HL-60 (cell line): ENCODE data around the gene TRIM7.

Experiments used
- GABPA ChIP-seq: IDR thresholded peaks from 2 replicates; pipeline ENCODE4 v1.6.1; 2012; ENCODE audit warnings: low read depth
- POLR2AphosphoS5 ChIP-seq: IDR thresholded peaks from 2 replicates; pipeline ENCODE4 v1.6.1; 2012; ENCODE audit warnings: low read depth
- SPI1 ChIP-seq: IDR thresholded peaks from 2 replicates; pipeline ENCODE4 v1.6.1; 2012; ENCODE audit warnings: low read depth, mild to moderate bottlenecking, borderline replicate concordance
- TF ChIP-seq, protein P1 (sequence below): IDR thresholded peaks from one replicate; pipeline ENCODE4 v1.5.1; 2011; ENCODE audit warnings: low read length, control low read depth, inconsistent platforms; ENCODE audit not compliant: insufficient read depth
- TF ChIP-seq, protein P2 (sequence below): IDR thresholded peaks from 2 replicates; pipeline ENCODE4 v1.6.1; 2012; ENCODE audit warnings: low read depth; ENCODE audit not compliant: insufficient replicate concordance

DNA sequence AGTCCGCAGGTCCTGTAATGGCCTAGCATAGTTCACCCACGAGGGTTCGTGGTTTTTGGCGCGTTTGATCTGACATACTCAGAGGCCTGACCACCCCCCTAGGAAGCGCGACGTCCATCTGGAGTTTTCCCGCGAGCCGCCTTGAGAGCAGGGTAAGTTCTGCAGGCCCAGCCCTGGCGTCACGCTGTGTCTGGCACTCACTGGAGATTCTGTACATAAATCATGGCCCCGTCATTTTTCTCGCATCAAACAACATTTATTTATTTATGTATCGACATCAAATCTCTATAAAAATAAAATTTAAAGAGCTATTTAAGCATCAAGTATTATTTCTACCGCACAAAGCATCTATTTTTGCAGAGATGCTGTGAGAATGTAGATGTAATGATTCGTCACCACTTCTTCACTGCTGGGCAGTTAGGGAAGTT is 17.6 kb upstream of the TRIM7 start:
- TF ChIP-seq, protein P1, sequence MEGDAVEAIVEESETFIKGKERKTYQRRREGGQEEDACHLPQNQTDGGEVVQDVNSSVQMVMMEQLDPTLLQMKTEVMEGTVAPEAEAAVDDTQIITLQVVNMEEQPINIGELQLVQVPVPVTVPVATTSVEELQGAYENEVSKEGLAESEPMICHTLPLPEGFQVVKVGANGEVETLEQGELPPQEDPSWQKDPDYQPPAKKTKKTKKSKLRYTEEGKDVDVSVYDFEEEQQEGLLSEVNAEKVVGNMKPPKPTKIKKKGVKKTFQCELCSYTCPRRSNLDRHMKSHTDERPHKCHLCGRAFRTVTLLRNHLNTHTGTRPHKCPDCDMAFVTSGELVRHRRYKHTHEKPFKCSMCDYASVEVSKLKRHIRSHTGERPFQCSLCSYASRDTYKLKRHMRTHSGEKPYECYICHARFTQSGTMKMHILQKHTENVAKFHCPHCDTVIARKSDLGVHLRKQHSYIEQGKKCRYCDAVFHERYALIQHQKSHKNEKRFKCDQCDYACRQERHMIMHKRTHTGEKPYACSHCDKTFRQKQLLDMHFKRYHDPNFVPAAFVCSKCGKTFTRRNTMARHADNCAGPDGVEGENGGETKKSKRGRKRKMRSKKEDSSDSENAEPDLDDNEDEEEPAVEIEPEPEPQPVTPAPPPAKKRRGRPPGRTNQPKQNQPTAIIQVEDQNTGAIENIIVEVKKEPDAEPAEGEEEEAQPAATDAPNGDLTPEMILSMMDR, result no peak
- TF ChIP-seq POLR2AphosphoS5, result no peak
- no peak for TF ChIP-seq SPI1
- TF ChIP-seq, protein P2, sequence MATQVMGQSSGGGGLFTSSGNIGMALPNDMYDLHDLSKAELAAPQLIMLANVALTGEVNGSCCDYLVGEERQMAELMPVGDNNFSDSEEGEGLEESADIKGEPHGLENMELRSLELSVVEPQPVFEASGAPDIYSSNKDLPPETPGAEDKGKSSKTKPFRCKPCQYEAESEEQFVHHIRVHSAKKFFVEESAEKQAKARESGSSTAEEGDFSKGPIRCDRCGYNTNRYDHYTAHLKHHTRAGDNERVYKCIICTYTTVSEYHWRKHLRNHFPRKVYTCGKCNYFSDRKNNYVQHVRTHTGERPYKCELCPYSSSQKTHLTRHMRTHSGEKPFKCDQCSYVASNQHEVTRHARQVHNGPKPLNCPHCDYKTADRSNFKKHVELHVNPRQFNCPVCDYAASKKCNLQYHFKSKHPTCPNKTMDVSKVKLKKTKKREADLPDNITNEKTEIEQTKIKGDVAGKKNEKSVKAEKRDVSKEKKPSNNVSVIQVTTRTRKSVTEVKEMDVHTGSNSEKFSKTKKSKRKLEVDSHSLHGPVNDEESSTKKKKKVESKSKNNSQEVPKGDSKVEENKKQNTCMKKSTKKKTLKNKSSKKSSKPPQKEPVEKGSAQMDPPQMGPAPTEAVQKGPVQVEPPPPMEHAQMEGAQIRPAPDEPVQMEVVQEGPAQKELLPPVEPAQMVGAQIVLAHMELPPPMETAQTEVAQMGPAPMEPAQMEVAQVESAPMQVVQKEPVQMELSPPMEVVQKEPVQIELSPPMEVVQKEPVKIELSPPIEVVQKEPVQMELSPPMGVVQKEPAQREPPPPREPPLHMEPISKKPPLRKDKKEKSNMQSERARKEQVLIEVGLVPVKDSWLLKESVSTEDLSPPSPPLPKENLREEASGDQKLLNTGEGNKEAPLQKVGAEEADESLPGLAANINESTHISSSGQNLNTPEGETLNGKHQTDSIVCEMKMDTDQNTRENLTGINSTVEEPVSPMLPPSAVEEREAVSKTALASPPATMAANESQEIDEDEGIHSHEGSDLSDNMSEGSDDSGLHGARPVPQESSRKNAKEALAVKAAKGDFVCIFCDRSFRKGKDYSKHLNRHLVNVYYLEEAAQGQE, result no peak
- no peak for TF ChIP-seq GABPA
